Epithelial cell of esophagus (primary cell): ENCODE results near the gene C1R.

ENCODE experiments used
- DNase-seq: peaks from one replicate; pipeline ENCODE4 v3.0.0; 2010; ENCODE audit warnings: low read depth
- H3K4me3 ChIP-seq: 2 replicates; pipeline ENCODE4 v1.5.1; 2011; ENCODE audit warnings: mild to moderate bottlenecking, low read length, control low read depth
- TF ChIP-seq, protein P1 (sequence below): IDR thresholded peaks from 2 replicates; pipeline ENCODE4 v1.5.1; 2011; ENCODE audit warnings: low read depth, mild to moderate bottlenecking, low read length, control low read depth, inconsistent platforms; ENCODE audit not compliant: insufficient read depth; ENCODE audit errors: missing control alignments

Gene C1R

DNA sequence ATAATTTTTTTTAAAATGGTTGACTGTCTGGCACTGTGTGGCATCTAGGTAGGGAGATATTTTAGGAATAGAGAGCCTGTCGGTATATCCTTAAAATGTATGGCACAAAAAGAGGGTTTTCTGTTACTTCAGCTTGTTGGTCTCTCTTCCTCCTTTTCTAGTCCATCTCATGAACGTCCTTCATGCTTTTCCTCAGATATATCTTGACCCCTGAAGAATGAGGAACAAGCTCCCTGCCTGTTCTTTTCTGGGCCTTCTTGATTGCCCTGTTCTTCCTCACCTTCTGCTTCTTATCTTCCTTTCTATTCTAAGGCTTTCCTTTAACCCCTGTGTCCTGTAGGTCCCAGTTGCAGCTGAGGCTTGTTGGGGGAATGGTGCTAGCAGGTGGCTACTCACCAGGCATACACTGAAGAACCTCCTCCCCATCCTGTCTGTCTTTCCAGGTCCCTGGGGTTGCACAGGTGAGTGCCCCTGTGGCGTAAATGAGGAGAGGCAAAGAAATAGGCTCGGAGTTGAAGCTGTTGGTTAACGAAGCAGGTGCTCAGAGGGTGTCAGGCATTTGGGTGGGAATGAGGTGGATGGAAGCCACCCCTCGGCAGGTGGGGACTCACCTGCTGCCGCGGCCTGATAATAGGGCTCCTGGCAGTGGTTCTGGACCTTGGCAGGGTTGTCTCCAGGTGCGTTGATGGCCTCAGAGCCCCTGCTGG lies 7.2 kb upstream of the C1R start:
- no peak overlapping the region for H3K4me3 ChIP-seq
- no peak for DNase-seq
- TF ChIP-seq, protein P1, sequence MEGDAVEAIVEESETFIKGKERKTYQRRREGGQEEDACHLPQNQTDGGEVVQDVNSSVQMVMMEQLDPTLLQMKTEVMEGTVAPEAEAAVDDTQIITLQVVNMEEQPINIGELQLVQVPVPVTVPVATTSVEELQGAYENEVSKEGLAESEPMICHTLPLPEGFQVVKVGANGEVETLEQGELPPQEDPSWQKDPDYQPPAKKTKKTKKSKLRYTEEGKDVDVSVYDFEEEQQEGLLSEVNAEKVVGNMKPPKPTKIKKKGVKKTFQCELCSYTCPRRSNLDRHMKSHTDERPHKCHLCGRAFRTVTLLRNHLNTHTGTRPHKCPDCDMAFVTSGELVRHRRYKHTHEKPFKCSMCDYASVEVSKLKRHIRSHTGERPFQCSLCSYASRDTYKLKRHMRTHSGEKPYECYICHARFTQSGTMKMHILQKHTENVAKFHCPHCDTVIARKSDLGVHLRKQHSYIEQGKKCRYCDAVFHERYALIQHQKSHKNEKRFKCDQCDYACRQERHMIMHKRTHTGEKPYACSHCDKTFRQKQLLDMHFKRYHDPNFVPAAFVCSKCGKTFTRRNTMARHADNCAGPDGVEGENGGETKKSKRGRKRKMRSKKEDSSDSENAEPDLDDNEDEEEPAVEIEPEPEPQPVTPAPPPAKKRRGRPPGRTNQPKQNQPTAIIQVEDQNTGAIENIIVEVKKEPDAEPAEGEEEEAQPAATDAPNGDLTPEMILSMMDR: no peak

DNA sequence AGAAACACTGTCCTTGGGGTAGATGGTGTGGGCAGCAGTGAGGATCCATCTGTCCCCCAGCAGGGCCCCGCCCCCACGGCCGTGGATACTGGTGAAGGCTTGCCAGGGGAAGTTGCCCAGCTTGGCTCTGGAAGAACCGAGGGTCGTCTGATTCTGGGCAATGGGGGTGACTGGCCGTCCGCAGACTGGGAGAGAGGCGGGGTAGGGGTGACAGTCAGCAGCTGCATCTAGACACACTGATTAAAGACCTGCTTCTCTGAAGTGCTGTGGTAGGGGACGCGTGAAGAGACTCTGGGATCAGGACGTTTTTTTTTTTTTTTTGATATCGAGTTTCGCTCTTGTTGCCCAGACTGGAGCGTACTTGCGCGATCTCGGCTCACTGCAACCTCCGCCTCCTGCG lies 4.7 kb upstream of the C1R start:
- H3K4me3 ChIP-seq: no peak overlapping the region
- no peak for DNase-seq
- TF ChIP-seq, protein P1: no peak

DNA sequence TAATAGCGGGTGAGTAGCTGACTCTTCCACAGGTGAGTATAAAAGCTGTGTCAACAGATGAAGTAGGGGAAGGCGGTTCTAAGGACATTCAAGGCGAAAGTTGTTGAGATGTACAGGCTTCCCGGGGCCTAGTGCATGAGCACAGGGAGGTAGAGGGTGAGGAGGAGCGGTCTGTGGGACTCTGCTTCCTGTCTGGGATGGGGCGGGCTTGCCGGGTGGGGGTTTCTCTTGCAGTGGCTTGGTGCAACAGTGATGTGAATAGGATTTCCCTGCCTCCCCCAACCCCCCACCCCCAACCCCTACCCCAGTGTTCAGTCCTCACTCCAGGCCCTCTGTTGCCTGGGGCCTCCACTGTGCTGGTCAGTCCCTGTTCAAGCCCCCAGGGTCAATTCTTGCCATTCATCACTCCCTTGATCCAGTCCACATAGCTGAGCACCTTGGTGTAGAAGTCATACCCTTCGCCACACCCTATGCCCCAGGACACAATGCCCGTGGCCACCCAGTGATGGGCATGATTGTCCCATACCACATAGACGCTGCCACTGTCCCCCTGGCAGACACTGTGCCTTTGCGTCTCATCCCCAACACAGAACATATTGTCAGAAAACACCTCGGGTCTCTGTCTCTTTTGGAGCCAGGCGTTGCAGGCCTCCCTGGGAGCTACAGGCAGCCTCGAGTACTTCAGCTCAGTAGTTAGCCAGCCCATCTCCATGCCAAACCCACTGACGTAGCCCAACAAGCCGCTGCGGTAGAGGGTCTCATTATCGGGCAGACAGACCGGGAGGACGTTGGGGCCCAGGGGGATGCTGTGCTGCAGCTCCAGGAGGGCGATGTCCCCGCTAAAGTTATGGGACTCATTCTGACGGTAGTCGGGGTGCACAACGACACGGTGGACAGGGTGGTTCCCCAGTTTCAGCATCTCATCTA lies 4.0 kb upstream of the C1R start:
- no peak overlapping the region for H3K4me3 ChIP-seq
- TF ChIP-seq, protein P1: no peak
- DNase-seq: no peak

DNA sequence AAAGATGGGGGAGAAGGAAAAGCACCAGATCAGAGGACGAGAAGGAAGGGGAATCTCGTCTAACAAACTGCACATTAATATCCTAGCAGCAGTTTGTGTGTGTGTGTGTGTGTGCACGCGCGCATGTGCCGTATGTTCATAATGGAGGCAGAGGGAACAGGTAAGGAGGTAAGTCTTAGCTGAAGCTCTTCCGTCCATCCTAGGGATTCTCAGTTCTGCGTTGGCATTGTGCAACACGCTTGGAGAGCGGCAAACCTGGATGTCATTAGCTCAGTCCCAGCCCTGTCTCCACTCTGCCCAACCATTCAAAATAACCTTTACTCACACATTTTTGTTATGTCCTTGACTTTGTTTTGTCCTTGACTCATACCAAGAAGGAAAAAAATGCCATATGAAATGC lies 1.6 kb upstream of the C1R start:
- no peak for DNase-seq
- TF ChIP-seq, protein P1: no peak
- H3K4me3 ChIP-seq: no peak overlapping the region

DNA sequence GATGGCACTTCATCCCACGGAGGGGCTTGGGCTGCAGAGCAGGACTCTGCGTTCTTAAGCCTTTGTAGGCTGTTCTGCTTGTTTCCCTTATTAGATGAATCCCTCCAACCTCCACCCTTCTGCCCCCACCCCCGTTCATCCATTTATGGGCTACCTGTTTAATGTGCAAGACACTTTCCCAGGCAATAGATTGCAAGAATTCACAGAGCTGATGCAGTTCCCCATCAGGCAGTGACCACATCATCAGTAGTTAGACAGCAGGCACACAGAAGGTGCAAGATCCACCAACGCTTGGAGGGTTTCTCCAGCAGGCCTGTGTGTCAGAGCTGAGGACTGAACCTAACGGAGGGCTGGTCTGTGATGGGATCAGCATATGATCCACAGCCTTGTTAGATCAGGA lies 1.2 kb upstream of the C1R start:
- no peak for DNase-seq
- H3K4me3 ChIP-seq: no peak overlapping the region
- TF ChIP-seq, protein P1: no peak

DNA sequence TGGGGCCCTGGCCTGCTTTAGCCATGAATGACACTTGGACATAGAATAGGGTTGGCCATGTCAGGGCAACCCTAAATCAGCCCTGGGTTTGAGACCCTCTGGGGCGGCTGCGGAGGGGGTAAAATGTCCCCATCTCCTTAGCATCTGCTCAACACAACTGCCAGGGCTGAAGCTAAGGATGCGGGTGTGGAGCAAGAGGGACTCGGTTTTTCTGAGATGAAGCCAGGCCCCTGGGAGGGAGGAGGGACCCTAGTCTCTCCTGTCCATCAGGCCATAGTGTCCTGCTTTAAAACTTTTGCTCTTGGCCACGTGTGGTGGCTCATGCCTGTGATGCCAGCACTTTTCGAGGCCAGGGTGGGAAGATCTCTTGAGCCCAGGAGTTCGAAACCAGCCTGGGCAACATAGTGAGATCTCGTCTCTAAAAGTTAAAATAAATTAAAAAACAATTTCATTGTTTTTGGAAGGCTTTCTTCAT lies 778 bp upstream of the C1R start:
- H3K4me3 ChIP-seq: no peak overlapping the region
- TF ChIP-seq, protein P1: no peak
- no peak for DNase-seq
